Liver (tissue), 3 donors: Measurements from ENCODE around the gene SH3BP2.

Source experiments
- ATF3 ChIP-seq: IDR thresholded peaks from 2 replicates; pipeline ENCODE4 v1.6.1; 2016; ENCODE audit warnings: antibody characterized with exemption
- CTCF ChIP-seq: fragments of 150-350 bp; IDR thresholded peaks from 2 replicates; pipeline ENCODE4 v1.5.1; 2017; ENCODE audit warnings: improper control_type of control experiment, low read depth, low read length; ENCODE audit not compliant: missing input control
- GABPA ChIP-seq, 2 donors: IDR thresholded peaks in 1 of 2; conservative IDR thresholded peaks in 1 of 2; 2 replicates each; pipeline ENCODE4 v1.6.1; 2016; ENCODE audit warnings: antibody characterized with exemption in 2 of 2, mild to moderate bottlenecking in 1 of 2, moderate library complexity in 1 of 2
- MAX ChIP-seq: IDR thresholded peaks from 2 replicates; pipeline ENCODE4 v1.6.1; 2016; ENCODE audit warnings: antibody characterized with exemption
- RAD21 ChIP-seq, 2 donors: IDR thresholded peaks; 2 replicates each; pipeline ENCODE4 v1.6.1; 2016; ENCODE audit warnings: antibody characterized with exemption in 2 of 2, mild to moderate bottlenecking in 2 of 2
- YY1 ChIP-seq: IDR thresholded peaks from 2 replicates; pipeline ENCODE4 v1.6.1; 2016; ENCODE audit warnings: antibody characterized with exemption, mild to moderate bottlenecking
- ZBTB33 ChIP-seq: IDR thresholded peaks from 2 replicates; pipeline ENCODE4 v1.6.1; 2016; ENCODE audit warnings: antibody characterized with exemption
- donor health status: healthy.
- donor health status: healthy.

GRCh38 chr4:2839060-2839459 is 46.2 kb downstream of the SH3BP2 start:
- TF ChIP-seq YY1 (no peak), RAD21 (IDR thresholded peaks at IDR 0.05) (no peak), ATF3 (no peak), ZBTB33 (no peak), CTCF (no peak), MAX (no peak), GABPA (IDR thresholded peaks at IDR 0.05 in 1 of 2, conservative IDR thresholded peaks at IDR 0.05 in 1 of 2) (no peak)
